PFSK-1 (cell line): Measurements from ENCODE around the gene ZFPM1.
A peak's percentile ranks its signal among the peaks of the same experiment; 100 is the strongest.

Source experiments
- FOXP2 ChIP-seq: optimal IDR thresholded peaks from 2 replicates; pipeline ENCODE3; 2011; ENCODE audit warnings: borderline replicate concordance, control low read depth, inconsistent platforms; ENCODE audit not compliant: insufficient read depth; ENCODE audit errors: extremely low read length, extremely low read depth
- POLR2AphosphoS5 ChIP-seq: IDR thresholded peaks from 2 replicates; pipeline ENCODE4 v1.6.1; 2012; ENCODE audit warnings: low read depth, mild to moderate bottlenecking, control low read depth, low read length, moderate library complexity
- REST ChIP-seq, 2 experiments: IDR thresholded peaks; 2 replicates each; pipeline versions ENCODE4 v1.6.1 to v1.8.0; 2011 to 2012; ENCODE audit warnings: low read depth in 2 of 2, low read length in 2 of 2, control low read depth in 1 of 2, inconsistent platforms in 1 of 2, mild to moderate bottlenecking in 1 of 2, moderate library complexity in 1 of 2; ENCODE audit not compliant: insufficient read depth in 1 of 2
- SIN3A ChIP-seq: IDR thresholded peaks from 2 replicates; pipeline ENCODE4 v1.6.1; 2012; ENCODE audit warnings: mild to moderate bottlenecking, low read length, moderate library complexity, borderline replicate concordance; ENCODE audit not compliant: insufficient read depth
- TAF1 ChIP-seq: IDR thresholded peaks from 2 replicates; pipeline ENCODE4 v1.6.1; 2012; ENCODE audit warnings: low read length, control low read depth, borderline replicate concordance; ENCODE audit not compliant: insufficient read depth

The ZFPM1 gene

GRCh38 chr16:88451586-88452481, 1.2 kb upstream of the ZFPM1 start:
- TF ChIP-seq POLR2AphosphoS5 (no peak), SIN3A (no peak), TAF1 (no peak), REST (IDR thresholded peaks at IDR 0.05; ENCODE audit: insufficient read depth in 1 of 2, low read depth in 2 of 2, low read length in 2 of 2) (no peak), FOXP2 (no peak)

- TF ChIP-seq POLR2AphosphoS5 (no peak), TAF1 (no peak), FOXP2 (peak; percentile 68), REST (IDR thresholded peaks at IDR 0.05; ENCODE audit: insufficient read depth in 1 of 2, low read depth in 2 of 2, low read length in 2 of 2) (no peak), SIN3A (no peak)
These were observed 431 bp upstream of the ZFPM1 start for GRCh38 chr16:88452482-88453216.

- TF ChIP-seq POLR2AphosphoS5 = no peak
- TF ChIP-seq SIN3A = no peak
- no peak for TF ChIP-seq FOXP2
- TF ChIP-seq REST (IDR thresholded peaks at IDR 0.05; ENCODE audit: insufficient read depth in 1 of 2, low read depth in 2 of 2, low read length in 2 of 2) = no peak
- no peak for TF ChIP-seq TAF1
These were observed 787 bp downstream of the ZFPM1 start for GRCh38 chr16:88453611-88454522.

GRCh38 chr16:88454523-88454947, 1.5 kb downstream of the ZFPM1 start:
- TF ChIP-seq REST (IDR thresholded peaks at IDR 0.05; ENCODE audit: insufficient read depth in 1 of 2, low read depth in 2 of 2, low read length in 2 of 2) (no peak), FOXP2 (no peak), SIN3A (no peak), TAF1 (no peak), POLR2AphosphoS5 (no peak)
